GM18858 (cell line): Measurements from ENCODE around the gene CLRN3.

Experiments used
- ATAC-seq: cut with Tn5 transposase; IDR thresholded peaks from one replicate; pipeline ENCODE4 v1.9.1; 2021; ENCODE audit not compliant: unreplicated experiment

CLRN3 gene

GRCh38 chr10:127849921-127850320 is 42.8 kb downstream of the CLRN3 start:
- no peak for ATAC-seq

- no peak for ATAC-seq
Measured at GRCh38 chr10:127849224-127849623, 43.5 kb downstream of the CLRN3 start.

- no peak for ATAC-seq
Measured at GRCh38 chr10:127848226-127848625, 44.5 kb downstream of the CLRN3 start.

GRCh38 chr10:127845756-127846155 is 47.0 kb downstream of the CLRN3 start:
- ATAC-seq, result no peak

GRCh38 chr10:127840884-127841283 is 51.9 kb downstream of the CLRN3 start:
- ATAC-seq, result no peak

GRCh38 chr10:127836966-127837365 is 55.8 kb downstream of the CLRN3 start:
- no peak for ATAC-seq

- no peak for ATAC-seq
Measured at GRCh38 chr10:127836176-127836575, 56.6 kb downstream of the CLRN3 start.

GRCh38 chr10:127834791-127835190 is 58.0 kb downstream of the CLRN3 start:
- no peak for ATAC-seq

GRCh38 chr10:127834221-127834620 is 58.5 kb downstream of the CLRN3 start:
- ATAC-seq, result no peak

GRCh38 chr10:127833804-127834203 is 58.9 kb downstream of the CLRN3 start:
- ATAC-seq, result no peak

- no peak for ATAC-seq
Measured at GRCh38 chr10:127832501-127832900, 60.2 kb downstream of the CLRN3 start.

GRCh38 chr10:127830414-127830813 is 62.3 kb downstream of the CLRN3 start:
- ATAC-seq, result no peak
